Activated T-helper 1 cell treated with anti-CD3 and anti-CD28 coated beads, Interleukin-12 subunit alpha, Interleukin-12 subunit beta, Interleukin-2, Interleukin-4 antibody, amounts not matched to agents 30 ng/mL and 10 ng/mL and 1 ng/mL, durations not matched to agents 14 hours and 24 hours and 36 hours (primary cell): ENCODE results near the gene EXOC1L. TPM values are rescaled to one million over a fixed set of nuclear protein-coding genes. Genes with fewer than 3 reads are reported as not detected.
"Not testable (repeated sequence)": the region's sequence is repeated elsewhere in the genome, so short reads cannot be mapped to it uniquely, and the experiment has no call there.

Experiments
- DNase-seq: peaks from one replicate; pipeline ENCODE4 v3.0.0; 2021; ENCODE audit warnings: low spot score
- H3K27ac Mint-ChIP-seq: one replicate; pipeline ENCODE4 v1.8.0; 2021; ENCODE audit warnings: mild to moderate bottlenecking, mixed read lengths
- H3K27me3 Mint-ChIP-seq: one replicate; pipeline ENCODE4 v1.8.0; 2022; ENCODE audit warnings: mild to moderate bottlenecking, moderate library complexity, mixed read lengths; ENCODE audit not compliant: insufficient read depth
- H3K36me3 Mint-ChIP-seq: one replicate; pipeline ENCODE4 v1.8.0; 2021; ENCODE audit warnings: low read depth, mixed read lengths
- H3K4me1 Mint-ChIP-seq: one replicate; pipeline ENCODE4 v1.8.0; 2021; ENCODE audit warnings: low read depth, mixed read lengths
- H3K4me3 Mint-ChIP-seq: one replicate; pipeline ENCODE4 v1.8.0; 2021; ENCODE audit warnings: mild to moderate bottlenecking, moderate library complexity, mixed read lengths
- H3K9me3 Mint-ChIP-seq: one replicate; pipeline ENCODE4 v1.8.0; 2021; ENCODE audit warnings: mixed read lengths
- intact Hi-C: fragments of 100-400 bp; cut with micrococcal nuclease; formaldehyde crosslinking; loops from one replicate; pipeline ENCODE4 v1.15.1; 2024
- total RNA-seq: library from RNA; stranded (reverse); gene quantifications from 2 replicates; pipeline ENCODE4 v1.2.3, GENCODE V29; 2022

The EXOC1L gene
- total RNA-seq, 1 donor from 2014 or later: not detected

- H3K27me3 Mint-ChIP-seq, DNase-seq, H3K4me1 Mint-ChIP-seq, H3K27ac Mint-ChIP-seq, intact Hi-C loops, H3K36me3 Mint-ChIP-seq, H3K9me3 Mint-ChIP-seq, H3K4me3 Mint-ChIP-seq: not testable (repeated sequence)
Observed at GRCh38 chr4:55841373-55842239, 22.0 kb downstream of the EXOC1L start.

- DNase-seq, intact Hi-C loops: not testable (repeated sequence)
Observed at GRCh38 chr4:55842312-55842711, 22.7 kb downstream of the EXOC1L start.

DNA sequence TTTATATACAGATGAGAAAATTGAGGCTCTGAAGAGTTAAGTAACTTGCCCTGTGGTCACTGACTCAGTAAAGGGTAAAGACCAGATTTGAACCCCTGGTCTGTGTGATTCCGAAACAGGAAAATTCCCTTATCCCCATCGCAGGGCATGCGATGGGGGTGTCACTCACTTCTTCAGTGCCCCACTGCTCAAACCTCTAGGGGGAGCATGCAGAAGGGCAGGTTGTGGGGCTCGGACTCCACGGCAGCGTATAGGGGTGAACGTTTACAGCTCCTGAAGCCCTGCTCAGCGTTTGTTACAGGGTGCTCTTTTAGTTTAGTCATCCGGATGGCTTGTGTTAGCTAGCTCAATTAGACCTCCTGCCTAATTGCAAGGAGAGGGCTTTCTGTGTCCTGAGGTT is 30.1 kb downstream of the EXOC1L start:
- Mint-ChIP-seq H3K4me1 (peaks cover 24% of the 10 kb centered on the region), H3K27ac (no peak overlapping the region), H3K4me3 (no peak overlapping the region), H3K36me3 (no peaks in the 10 kb centered on the region), H3K27me3 (peaks cover 3% of the 10 kb centered on the region), H3K9me3 (no peaks in the 10 kb centered on the region)
- intact Hi-C loops: loop anchor here (5.0 kb wide), 1 partner anchor 198 kb away; a partner anchor contains a TSS
- DNase-seq: no peak

More at GRCh38 chr4:55842312-55842711, 22.7 kb downstream of the EXOC1L start:
- not testable (repeated sequence) for H3K36me3 Mint-ChIP-seq, H3K4me3 Mint-ChIP-seq, H3K9me3 Mint-ChIP-seq, H3K4me1 Mint-ChIP-seq, H3K27me3 Mint-ChIP-seq, H3K27ac Mint-ChIP-seq

DNA sequence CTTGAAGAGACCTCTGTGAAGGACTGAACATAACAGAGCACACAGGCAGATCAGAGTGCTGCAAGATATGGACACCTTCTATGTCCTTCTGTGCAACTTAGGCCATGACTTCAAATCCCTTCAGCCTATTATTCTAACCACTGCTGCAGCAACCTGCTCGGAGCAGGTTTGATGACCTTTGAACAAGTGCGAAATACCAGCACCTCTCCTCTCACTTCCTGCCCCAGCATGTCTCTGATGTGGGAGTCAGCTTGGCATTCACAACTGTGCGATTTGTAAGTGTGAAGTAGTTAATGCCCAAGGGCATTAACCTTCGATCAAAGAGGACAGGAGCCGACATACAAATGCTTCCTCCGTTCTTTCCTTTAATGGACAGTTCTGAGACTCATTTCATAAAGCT is 32.3 kb downstream of the EXOC1L start:
- Mint-ChIP-seq H3K4me3 (peak overlapping the region; percentile 37), H3K27ac (no peak overlapping the region), H3K4me1 (peaks cover 24% of the 10 kb centered on the region), H3K9me3 (no peaks in the 10 kb centered on the region), H3K27me3 (peaks cover 3% of the 10 kb centered on the region), H3K36me3 (no peaks in the 10 kb centered on the region)
- intact Hi-C loops: loop anchor here (2.0 to 5.0 kb wide), 4 partner anchors 195 to 1057 kb away; partner anchors contain the start of gene PAICS
- no peak for DNase-seq

DNA sequence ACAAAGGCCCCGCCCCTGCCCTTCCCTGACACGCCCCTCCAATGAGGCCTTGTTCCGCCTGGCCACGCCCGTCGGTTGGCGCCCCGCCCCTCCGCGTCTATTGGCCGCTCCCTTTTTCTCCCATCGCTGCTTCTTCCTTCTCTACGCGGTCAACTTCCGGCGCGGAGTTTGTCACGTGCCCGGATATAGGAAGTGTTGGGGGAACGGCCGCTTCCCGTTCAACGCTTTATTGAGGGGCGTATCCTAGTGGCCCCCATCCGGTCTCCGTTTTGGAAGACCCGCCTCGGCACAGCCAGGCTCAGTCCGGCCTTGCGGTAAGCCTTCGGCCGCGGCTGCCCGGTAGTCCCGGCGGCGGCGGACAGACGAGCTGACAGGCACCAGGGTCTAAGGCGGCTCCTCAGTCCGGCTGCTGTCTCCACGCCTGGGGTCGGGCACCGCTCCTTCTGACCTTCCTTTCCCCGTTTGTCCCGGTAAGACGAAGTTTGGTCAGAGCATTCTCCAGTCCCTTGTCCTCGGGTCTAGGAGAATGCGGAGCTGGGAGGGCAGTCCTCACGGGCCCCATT is 34.0 kb downstream of the EXOC1L start, which contains the start of gene EXOC1:
EXOC1 (plus strand) TSS at position 165 of the 563 bp plus-strand sequence. CDS start 4,676 bp downstream, outside the sequence.
- Mint-ChIP-seq H3K36me3 (peaks cover 6% of the 10 kb centered on the region), H3K27ac (peak within 1 kb of the TSS; percentile 53), H3K4me3 (peak within 1 kb of the TSS; percentile 37), H3K9me3 (no peaks in the 10 kb centered on the region), H3K27me3 (peaks cover 2% of the 10 kb centered on the region), H3K4me1 (peaks cover 27% of the 10 kb centered on the region)
- intact Hi-C loops: loop anchor here (1.0 to 5.0 kb wide), 10 partner anchors 14 to 1125 kb away; partner anchors contain the start of genes AASDH, CEP135, CLOCK and PAICS
- DNase-seq: peak; percentile 93

- Mint-ChIP-seq H3K36me3 (peaks cover 9% of the 10 kb centered on the region), H3K27ac (no peak overlapping the region), H3K9me3 (no peaks in the 10 kb centered on the region), H3K4me1 (peaks cover 32% of the 10 kb centered on the region), H3K27me3 (peaks cover 2% of the 10 kb centered on the region), H3K4me3 (no peak overlapping the region)
- intact Hi-C loops: loop anchor here (5.0 kb wide), 1 partner anchor 193 kb away; a partner anchor contains a TSS
- DNase-seq: no peak
Observed at GRCh38 chr4:55854129-55854528, 34.5 kb downstream of the EXOC1L start.

DNA sequence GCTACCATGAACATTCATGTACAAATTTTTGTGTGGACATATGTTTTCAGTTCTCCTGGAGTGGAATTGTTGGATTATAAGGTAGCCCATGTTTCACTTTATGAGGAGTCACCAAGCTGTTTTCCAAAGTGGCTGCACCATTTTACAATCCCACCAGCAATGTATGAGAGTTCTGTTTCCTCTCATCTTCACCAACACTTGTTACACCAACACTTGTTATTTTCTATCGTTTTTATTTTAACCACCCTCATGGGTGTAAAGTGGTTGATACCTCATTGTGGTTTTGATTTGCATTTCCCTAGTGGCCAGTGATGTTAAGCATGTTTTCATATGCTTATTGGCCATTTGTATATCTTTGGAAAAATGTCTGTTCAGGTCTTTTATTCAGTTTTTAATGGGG is 38.0 kb downstream of the EXOC1L start:
- Mint-ChIP-seq H3K36me3 (peaks cover 20% of the 10 kb centered on the region), H3K9me3 (no peaks in the 10 kb centered on the region), H3K27me3 (peaks cover 2% of the 10 kb centered on the region), H3K4me1 (peaks cover 18% of the 10 kb centered on the region), H3K27ac (no peak overlapping the region), H3K4me3 (no peak overlapping the region)
- no peak for DNase-seq
- intact Hi-C loops: no loop called here

GRCh38 chr4:55859711-55860110 is 40.1 kb downstream of the EXOC1L start:
- peaks cover 23% of the 10 kb centered on the region for H3K36me3 Mint-ChIP-seq
- no peak overlapping the region for H3K27ac Mint-ChIP-seq
- no peak overlapping the region for H3K4me3 Mint-ChIP-seq
- H3K9me3 Mint-ChIP-seq: no peaks in the 10 kb centered on the region
- H3K27me3 Mint-ChIP-seq: no peaks in the 10 kb centered on the region
- peaks cover 8% of the 10 kb centered on the region for H3K4me1 Mint-ChIP-seq
- no peak for DNase-seq
- intact Hi-C loops: loop anchor here (10.0 kb wide), 1 partner anchor 105 kb away; no protein-coding TSS in a partner anchor

DNA sequence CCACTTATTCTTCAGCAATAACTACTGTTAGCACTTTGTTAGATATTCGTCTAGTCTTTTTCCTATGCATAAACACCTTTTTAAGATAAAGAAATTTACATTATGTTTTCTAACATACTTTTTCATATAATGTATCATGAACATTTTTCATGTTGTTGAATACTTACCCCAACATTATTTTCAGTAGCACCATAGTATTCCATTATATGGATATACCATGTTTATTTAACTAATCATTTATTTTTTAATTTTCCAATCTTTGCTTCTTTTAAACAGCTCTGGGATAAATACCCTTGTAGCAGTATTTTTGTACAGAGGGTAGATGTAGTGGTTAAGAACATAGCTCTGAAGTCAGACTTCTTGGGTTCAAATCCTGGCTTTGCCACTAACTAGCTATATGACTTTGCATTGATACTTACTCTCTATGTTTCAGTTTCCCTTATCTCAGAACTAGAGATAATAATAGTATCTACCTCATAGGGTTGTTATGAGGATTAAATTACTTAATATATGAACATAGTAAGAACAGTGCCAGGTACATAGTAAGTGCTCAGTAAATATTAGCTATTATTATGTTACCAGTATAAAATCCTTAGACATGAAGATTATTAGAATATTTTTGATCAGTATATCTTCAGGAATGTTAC is 45.1 kb downstream of the EXOC1L start:
- peaks cover 26% of the 10 kb centered on the region for H3K36me3 Mint-ChIP-seq
- peaks cover 21% of the 10 kb centered on the region for H3K4me1 Mint-ChIP-seq
- H3K4me3 Mint-ChIP-seq: no peak overlapping the region
- DNase-seq: no peak
- H3K9me3 Mint-ChIP-seq: no peaks in the 10 kb centered on the region
- H3K27ac Mint-ChIP-seq: no peak overlapping the region
- intact Hi-C loops: loop anchor here (5.0 to 10.0 kb wide), 4 partner anchors 110 to 438 kb away; partner anchors contain the start of gene CLOCK
- no peaks in the 10 kb centered on the region for H3K27me3 Mint-ChIP-seq

DNA sequence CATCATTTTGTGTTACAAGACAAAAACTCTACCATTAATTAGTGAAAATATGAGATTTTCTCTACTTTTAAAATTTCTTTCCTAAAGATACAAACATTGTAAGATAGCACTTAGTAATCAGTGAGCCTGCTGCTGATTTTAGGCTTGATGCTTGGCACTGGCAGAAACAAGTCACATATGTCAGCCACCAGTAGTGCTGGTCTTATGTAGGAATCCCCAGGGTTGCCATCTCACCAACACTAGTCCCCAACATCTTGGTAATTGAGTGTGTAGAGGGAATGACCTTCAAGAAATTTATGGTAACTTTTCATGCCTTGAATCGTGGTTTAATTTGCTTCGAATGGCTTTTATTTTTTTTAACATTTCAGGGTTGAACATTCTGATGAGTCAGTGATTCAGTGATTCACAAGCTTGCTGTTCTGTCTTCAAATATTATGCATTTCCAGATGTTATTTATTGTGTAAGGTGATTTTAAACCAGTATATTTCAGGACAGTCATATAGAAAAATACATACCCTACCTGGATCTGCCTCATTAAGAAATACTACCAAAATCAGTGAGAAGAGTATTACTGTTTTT is 45.7 kb downstream of the EXOC1L start:
- Mint-ChIP-seq H3K4me1 (peaks cover 21% of the 10 kb centered on the region), H3K9me3 (no peaks in the 10 kb centered on the region), H3K27me3 (no peaks in the 10 kb centered on the region), H3K36me3 (peaks cover 26% of the 10 kb centered on the region), H3K27ac (no peak overlapping the region), H3K4me3 (no peak overlapping the region)
- DNase-seq: no peak
- intact Hi-C loops: loop anchor here (5.0 to 10.0 kb wide), 4 partner anchors 111 to 437 kb away; partner anchors contain the start of gene CLOCK

DNA sequence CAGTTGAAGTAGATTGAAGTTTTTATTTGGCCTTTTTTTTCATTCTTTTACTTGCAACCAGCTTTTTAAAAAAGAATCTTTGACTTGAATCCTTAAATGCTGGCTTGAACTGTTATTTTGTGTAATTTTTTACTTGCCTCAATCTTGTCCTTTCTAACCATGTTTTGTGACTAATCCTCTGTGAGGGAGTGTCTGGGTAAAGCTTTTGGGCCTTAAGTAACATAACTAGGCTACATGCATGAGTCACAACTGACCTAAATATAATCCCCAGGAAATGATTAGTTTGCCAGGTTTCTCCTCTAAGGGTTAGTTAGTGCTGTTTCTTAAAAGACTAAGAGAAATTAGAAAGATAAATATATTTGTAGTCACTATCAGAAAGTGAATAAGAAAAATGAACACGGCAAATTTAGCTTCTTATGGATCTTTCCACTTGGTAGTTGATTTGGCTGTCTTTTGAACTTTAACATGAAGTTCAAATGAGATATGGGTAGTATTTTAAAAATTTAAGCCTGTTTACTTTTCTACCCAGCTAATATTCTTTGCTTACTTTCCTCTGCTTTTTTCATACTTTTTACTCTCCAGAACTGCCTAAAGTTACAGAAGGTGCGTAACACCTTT is 46.8 kb downstream of the EXOC1L start:
- peaks cover 21% of the 10 kb centered on the region for H3K4me1 Mint-ChIP-seq
- peaks cover 29% of the 10 kb centered on the region for H3K36me3 Mint-ChIP-seq
- DNase-seq: no peak
- H3K4me3 Mint-ChIP-seq: no peak overlapping the region
- no peaks in the 10 kb centered on the region for H3K27me3 Mint-ChIP-seq
- H3K27ac Mint-ChIP-seq: peak overlapping the region; percentile 24
- intact Hi-C loops: loop anchor here (2.0 to 10.0 kb wide), 6 partner anchors 82 to 896 kb away; partner anchors contain the start of genes CEP135 and CLOCK
- no peaks in the 10 kb centered on the region for H3K9me3 Mint-ChIP-seq
